HG03097 (cell line): ENCODE measurements around the gene NEK5.

Experiments used
- ATAC-seq: cut with Tn5 transposase; IDR thresholded peaks from one replicate; pipeline ENCODE4 v1.9.1; 2021; ENCODE audit not compliant: unreplicated experiment, low FRiP score

The NEK5 gene

DNA sequence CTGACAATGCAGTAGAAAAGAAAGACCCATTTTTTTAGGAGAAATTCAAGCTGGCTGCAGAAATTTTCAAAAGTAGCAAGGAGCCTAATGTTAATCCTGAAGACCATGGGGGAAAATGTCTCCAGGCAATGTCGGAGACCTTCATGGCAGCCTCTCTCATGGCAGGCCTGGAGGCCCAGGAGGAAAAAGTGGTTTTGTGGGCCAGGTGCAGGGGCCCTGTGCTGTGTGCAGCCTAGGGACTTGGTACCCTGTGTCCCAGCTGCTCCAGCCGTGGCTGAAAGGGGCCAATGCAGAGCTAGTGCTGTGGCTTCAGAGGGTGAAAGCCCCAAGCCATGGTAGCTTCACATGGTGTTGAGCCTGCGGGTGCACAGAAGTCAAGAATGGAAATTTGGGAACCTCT is 112.6 kb downstream of the NEK5 start:
- no peak for ATAC-seq

DNA sequence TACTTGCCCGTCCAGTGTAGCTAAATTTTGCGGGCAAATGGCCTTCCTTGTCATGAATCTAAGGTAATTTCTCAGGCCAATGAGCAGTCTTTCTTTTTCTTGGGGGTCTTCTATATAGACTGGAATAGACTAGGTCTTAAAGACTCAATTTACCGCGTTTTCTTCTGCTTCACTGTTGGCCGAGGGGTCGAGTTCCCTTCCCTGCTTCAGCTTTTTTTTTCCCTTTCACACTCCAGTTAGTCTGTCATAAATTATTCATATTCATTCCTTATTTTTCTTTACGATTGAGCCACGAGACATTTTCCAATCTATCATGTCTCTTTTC is 116.4 kb downstream of the NEK5 start:
- no peak for ATAC-seq

- ATAC-seq = peak; percentile 100
Measured at GRCh38 chr13:52011632-52012511, 117.0 kb downstream of the NEK5 start, which contains the start of gene ALG11. Gene ALG11 (plus strand): TSS chr13:52012398. CDS start chr13:52012419, 21 bp downstream.

- ATAC-seq = no peak
Measured at GRCh38 chr13:52010890-52011631, 117.8 kb downstream of the NEK5 start, which contains the start of gene ATP7B. Gene ATP7B (minus strand): TSS chr13:52011450. CDS start chr13:52011337, 113 bp downstream.

DNA sequence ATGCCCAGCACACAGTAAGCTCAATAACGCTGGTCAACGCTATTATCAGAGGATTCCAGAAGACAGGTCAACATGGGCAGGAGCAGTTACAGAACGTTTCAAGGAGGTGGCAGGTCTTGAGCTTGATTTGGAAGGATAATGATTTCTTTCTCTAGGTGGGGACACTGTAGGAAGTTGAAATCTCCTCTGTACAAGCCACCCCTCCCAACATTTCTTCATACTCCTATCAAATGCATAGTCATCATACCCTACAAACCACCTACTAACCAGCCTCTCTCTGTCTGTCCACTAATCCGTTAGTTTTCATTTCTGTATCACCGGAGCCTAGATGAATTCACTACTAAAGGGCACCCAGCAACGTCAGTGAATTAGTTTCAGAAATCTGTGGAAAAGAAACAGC is 118.9 kb downstream of the NEK5 start:
- no peak for ATAC-seq

DNA sequence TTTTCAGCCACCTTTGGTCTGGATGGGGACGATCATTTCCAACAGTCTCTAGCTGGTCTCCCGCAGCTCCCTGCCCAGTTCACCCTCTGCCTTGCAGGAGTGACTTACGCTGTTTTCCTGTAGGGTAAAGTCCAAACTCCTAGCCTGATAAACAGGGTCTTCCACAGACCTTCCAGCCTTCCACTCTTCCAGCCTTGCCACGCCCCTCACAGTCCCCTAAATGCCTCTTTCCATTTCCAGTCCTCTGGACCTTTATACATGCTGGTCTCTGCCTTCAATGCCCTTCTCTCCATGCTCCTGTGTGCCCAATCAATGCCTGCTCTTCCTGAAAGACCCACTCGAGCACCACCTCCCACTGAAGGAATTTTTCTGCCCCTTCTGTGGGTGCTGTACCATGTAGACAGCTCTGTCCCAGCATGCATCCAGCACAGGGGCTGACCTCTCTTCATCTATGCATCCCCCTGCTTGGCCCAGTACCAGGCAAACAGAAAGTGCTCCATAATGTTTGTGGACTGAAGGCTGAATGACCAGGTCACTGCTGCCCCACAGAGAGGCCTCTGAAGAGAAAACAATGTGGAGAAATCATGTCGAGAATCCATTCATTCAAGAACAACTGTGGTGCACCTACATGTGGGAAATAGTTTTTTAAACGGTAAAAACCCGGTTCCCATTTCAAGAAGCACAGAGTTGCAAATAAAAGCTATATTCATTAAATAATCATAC is 122.2 kb downstream of the NEK5 start:
- no peak for ATAC-seq

- ATAC-seq = no peak
Measured at GRCh38 chr13:52005841-52006522, 122.9 kb downstream of the NEK5 start.

GRCh38 chr13:52004511-52005170 is 124.2 kb downstream of the NEK5 start:
- ATAC-seq = no peak

DNA sequence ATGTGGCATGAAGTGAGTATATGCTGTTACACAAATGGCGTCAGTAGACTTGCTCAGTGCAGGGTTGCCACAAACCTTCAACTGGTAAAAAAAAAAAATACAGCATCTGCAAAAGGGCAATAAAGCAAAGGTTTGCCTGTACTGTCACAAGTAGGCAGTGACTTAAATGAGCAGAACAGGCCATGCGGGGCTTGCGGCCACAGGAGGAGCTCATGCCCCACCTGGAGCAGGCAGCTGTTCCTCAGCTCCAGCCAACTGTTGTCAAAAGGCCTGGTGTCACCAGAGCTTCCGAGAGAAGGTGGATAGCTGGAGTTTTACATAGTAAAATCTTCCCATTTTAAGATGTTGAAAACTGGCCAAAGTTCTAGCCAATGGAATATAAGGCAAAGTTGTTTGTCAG is 125.3 kb downstream of the NEK5 start:
- no peak for ATAC-seq

DNA sequence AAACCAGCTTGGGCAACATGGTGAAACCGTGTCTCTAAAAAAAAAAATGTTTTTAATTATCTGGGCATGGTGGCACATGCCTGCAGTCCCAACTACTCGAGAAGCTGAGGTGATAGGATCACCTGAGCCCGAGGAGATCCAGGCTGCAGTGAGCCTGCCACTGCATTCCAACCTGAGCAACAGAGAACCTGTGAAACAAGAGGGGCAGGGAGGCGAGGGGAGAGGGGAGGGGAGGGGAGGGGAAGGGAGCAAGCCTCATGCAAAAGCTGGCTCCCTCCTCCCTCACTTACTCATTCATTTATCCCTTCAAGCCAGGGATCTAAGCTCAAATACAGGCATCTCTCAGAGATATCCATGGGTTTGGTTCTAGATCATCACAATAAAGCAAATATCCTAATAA is 126.5 kb downstream of the NEK5 start:
- ATAC-seq = no peak

DNA sequence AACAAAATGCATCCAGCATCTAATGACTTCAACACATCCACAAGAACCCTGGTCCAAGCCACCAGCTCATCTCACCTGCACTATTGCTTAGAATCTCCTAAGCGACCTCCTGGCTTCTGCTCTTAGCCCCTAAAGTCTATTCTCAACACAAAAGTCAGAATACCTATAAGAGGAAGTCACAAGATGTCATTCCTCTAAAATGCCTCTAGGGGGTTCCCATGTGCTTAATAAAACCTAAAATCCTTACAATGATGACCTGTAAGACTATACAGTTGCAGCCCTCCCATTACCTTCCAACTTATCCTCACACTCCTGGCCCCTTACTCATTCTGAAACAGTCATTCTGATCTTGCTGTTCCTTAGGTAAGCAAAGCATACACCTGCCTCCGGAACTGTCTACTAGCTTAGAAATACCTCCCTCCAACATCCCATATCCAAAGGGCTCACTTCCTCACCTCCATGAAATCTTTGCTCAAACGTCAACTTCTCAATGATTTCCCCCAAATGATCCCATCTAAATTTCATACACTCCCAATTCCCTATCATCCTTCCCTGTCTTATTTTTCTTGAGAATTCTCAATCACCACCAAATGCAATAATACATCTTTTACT is 127.6 kb downstream of the NEK5 start:
- ATAC-seq = peak; percentile 59

DNA sequence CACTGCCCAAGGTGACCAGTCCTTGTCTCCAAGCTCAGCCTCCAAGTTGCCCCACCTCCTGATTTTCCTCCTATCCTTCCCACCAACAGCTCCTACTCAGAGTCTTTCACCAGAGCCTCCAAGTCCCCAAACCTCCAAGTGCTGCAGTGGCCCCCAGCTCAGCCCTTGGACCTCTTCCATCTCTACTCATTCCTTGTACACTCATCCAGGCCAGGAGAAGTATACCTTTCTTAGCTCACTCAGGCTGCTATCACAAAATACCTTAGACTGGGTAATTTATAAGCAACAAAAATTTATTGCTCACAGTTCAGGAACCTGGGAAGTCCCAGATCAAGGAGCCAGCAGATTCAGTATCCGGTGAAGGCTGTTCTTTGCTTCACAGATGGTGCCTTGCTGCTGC is 129.0 kb downstream of the NEK5 start:
- no peak for ATAC-seq

DNA sequence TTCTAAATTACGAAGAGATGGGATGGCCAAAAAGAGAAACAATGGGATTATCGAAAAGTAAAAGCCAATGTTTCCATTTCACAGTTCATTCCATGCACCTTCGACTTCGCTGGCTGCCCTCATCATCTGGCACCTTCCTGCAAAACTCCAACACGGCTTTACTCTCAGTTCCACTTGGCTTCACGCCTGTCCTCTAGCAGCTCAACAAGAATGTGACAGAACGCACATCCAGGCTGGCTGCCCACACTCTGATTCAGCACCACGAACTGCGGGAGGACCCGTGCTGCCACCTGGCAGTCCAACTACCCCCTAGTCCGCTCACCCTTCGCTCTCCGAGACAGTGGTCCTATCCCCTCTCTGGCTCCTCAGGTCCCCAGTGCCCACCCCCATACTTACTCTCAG is 129.4 kb downstream of the NEK5 start:
- ATAC-seq = no peak

GRCh38 chr13:51998723-51999509 is 130.0 kb downstream of the NEK5 start:
- ATAC-seq = no peak

- ATAC-seq = no peak
Measured at GRCh38 chr13:51997641-51998330, 131.1 kb downstream of the NEK5 start.

DNA sequence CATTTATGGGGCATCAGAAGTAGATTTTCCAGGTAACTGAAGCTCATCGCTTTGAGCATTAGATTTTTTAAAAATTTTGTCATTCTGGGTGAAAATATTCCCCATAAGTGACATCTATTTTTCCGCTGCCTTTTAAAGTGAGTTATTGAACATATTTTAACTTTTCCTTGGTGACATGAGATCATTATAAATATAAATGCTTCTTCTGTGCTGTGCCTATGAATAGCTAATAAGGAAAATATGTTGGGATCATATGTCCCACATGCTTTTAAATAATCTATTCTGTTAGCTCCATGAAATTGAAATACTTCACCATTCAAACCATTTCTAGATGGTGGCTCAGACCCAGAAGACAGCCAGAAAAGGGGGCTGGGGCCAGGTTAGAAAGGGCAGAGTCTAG is 131.7 kb downstream of the NEK5 start:
- no peak for ATAC-seq

DNA sequence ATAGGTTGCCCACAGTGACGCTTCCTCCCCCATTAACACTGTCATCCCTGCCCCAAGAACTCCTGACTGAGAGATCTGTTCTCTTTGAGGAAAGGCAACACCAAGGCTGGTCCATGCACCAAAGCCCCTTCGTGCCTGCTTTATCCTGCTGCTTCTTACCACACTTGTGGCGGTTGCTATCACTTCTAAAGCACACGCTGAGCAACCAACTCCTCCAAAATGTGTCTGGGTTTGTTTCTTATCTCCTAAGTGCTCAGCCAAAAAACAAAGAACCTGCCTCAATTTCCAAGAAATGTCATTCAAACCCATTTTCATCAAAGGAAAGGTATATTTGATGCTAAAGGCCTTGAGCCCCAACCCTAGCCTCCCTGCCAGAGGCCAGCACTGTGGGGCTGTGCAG is 132.2 kb downstream of the NEK5 start:
- no peak for ATAC-seq
